Muscle layer of duodenum (tissue), 2 donors: ENCODE results near the gene CSKMT.
"Not testable (repeated sequence)": the region's sequence is repeated elsewhere in the genome, so short reads cannot be mapped to it uniquely, and the experiment has no call there.

Source experiments
- H3K27ac ChIP-seq: one replicate; pipeline ENCODE4 v1.7.0; 2013; ENCODE audit warnings: mild to moderate bottlenecking, low read length
- H3K27me3 ChIP-seq: one replicate; pipeline ENCODE4 v1.7.0; 2013; ENCODE audit warnings: low read depth, mild to moderate bottlenecking, control low read depth, low read length
- H3K36me3 ChIP-seq, 2 donors: one replicate each; pipeline ENCODE4 v1.7.0; 2013; ENCODE audit warnings: low read length in 2 of 2, control low read depth in 1 of 2, mild to moderate bottlenecking in 1 of 2; ENCODE audit not compliant: insufficient read depth in 2 of 2, control insufficient read depth in 1 of 2
- H3K4me1 ChIP-seq, 2 donors: one replicate each; pipeline ENCODE4 v1.7.0; 2013; ENCODE audit warnings: low read length in 2 of 2, mild to moderate bottlenecking in 2 of 2, control low read depth in 1 of 2, moderate library complexity in 1 of 2; ENCODE audit not compliant: insufficient read depth in 2 of 2, control insufficient read depth in 1 of 2
- H3K4me3 ChIP-seq, 2 donors: one replicate each; pipeline ENCODE4 v1.7.0; 2013; ENCODE audit warnings: low read length in 2 of 2, low read depth in 1 of 2, mild to moderate bottlenecking in 1 of 2
- H3K9me3 ChIP-seq, 2 donors: one replicate each; pipeline ENCODE4 v1.7.0; 2013; ENCODE audit warnings: low read length in 2 of 2, control low read depth in 1 of 2, mild to moderate bottlenecking in 1 of 2; ENCODE audit not compliant: control insufficient read depth in 1 of 2
- donor health status: healthy.

Gene CSKMT

GRCh38 chr11:62665075-62665598 lies at the start of gene CSKMT, which contains the start of gene C11orf98:
TSS of gene CSKMT (plus strand) at chr11:62665312. CDS start at chr11:62665880, 568 bp downstream.
TSS of gene C11orf98 (minus strand) at chr11:62665210. CDS start at chr11:62665169, 41 bp downstream.
- Histone ChIP-seq H3K4me3 (peak within 1 kb of the TSS; percentile 86 to 90), H3K36me3 (peaks cover 8% of the 10 kb centered on the region in 2 donors), H3K9me3 (no peaks in the 10 kb centered on the region), H3K27me3 (no peaks in the 10 kb centered on the region), H3K4me1 (peaks cover 15 to 28% of the 10 kb centered on the region in 2 donors), H3K27ac (peak within 1 kb of the TSS; percentile 85)

GRCh38 chr11:62615521-62615920 lies 49.6 kb upstream of the CSKMT start:
- Histone ChIP-seq H3K9me3 (no peaks in the 10 kb centered on the region), H3K27ac (no peak overlapping the region), H3K4me1 (peaks cover 6 to 21% of the 10 kb centered on the region in 2 donors), H3K27me3 (no peaks in the 10 kb centered on the region), H3K36me3 (peaks cover 8 to 15% of the 10 kb centered on the region in 2 donors), H3K4me3 (no peak overlapping the region)

- H3K9me3 ChIP-seq, H3K4me3 ChIP-seq, H3K27ac ChIP-seq, H3K27me3 ChIP-seq: not testable (repeated sequence)
- peaks cover 7 to 15% of the 10 kb centered on the region in 2 donors for H3K36me3 ChIP-seq
- H3K4me1 ChIP-seq, result peaks cover 9 to 14% of the 10 kb centered on the region in 2 donors
These were observed 48.2 kb upstream of the CSKMT start for GRCh38 chr11:62616957-62617356.

- Histone ChIP-seq H3K27me3 (no peaks in the 10 kb centered on the region), H3K9me3 (no peaks in the 10 kb centered on the region), H3K27ac (peak overlapping the region; percentile 92), H3K36me3 (peaks cover 11 to 28% of the 10 kb centered on the region in 2 donors), H3K4me3 (peak overlapping the region; percentile 81 to 94), H3K4me1 (peaks cover 9% of the 10 kb centered on the region in 2 donors)
These were observed 44.0 kb upstream of the CSKMT start for GRCh38 chr11:62621027-62621566.

GRCh38 chr11:62621567-62622470 lies 43.3 kb upstream of the CSKMT start, which contains the start of gene B3GAT3:
TSS of gene B3GAT3 (minus strand) at chr11:62621986. CDS start at chr11:62621947, 39 bp downstream.
- Histone ChIP-seq H3K27ac (peak within 1 kb of the TSS; percentile 92), H3K36me3 (peaks cover 18 to 28% of the 10 kb centered on the region in 2 donors), H3K27me3 (no peaks in the 10 kb centered on the region), H3K4me3 (peak within 1 kb of the TSS; percentile 81 to 94), H3K9me3 (no peaks in the 10 kb centered on the region), H3K4me1 (peaks cover 9% of the 10 kb centered on the region in 2 donors)

GRCh38 chr11:62622476-62623089 lies 42.5 kb upstream of the CSKMT start:
- H3K36me3 ChIP-seq, result peaks cover 23 to 29% of the 10 kb centered on the region in 2 donors
- peak overlapping the region; percentile 81 to 94 for H3K4me3 ChIP-seq
- no peaks in the 10 kb centered on the region for H3K9me3 ChIP-seq
- peaks cover 9% of the 10 kb centered on the region in 2 donors for H3K4me1 ChIP-seq
- H3K27me3 ChIP-seq, result no peaks in the 10 kb centered on the region
- peak overlapping the region; percentile 90 for H3K27ac ChIP-seq

- no peak overlapping the region for H3K27ac ChIP-seq
- H3K27me3 ChIP-seq, result no peaks in the 10 kb centered on the region
- no peaks in the 10 kb centered on the region for H3K4me1 ChIP-seq
- peaks cover 65 to 76% of the 10 kb centered on the region in 2 donors for H3K36me3 ChIP-seq
- H3K9me3 ChIP-seq, result no peaks in the 10 kb centered on the region
- no peak overlapping the region for H3K4me3 ChIP-seq
These were observed 37.4 kb upstream of the CSKMT start for GRCh38 chr11:62627713-62628112.

GRCh38 chr11:62632492-62632891 lies 32.6 kb upstream of the CSKMT start:
- H3K36me3 ChIP-seq, result peaks cover 66 to 79% of the 10 kb centered on the region in 2 donors
- no peak overlapping the region for H3K4me3 ChIP-seq
- H3K27me3 ChIP-seq, result no peaks in the 10 kb centered on the region
- H3K9me3 ChIP-seq, result no peaks in the 10 kb centered on the region
- no peaks in the 10 kb centered on the region for H3K4me1 ChIP-seq
- H3K27ac ChIP-seq, result no peak overlapping the region

- no peak overlapping the region for H3K27ac ChIP-seq
- H3K4me3 ChIP-seq, result no peak overlapping the region
- H3K9me3 ChIP-seq, result no peaks in the 10 kb centered on the region
- no peaks in the 10 kb centered on the region for H3K27me3 ChIP-seq
- H3K36me3 ChIP-seq, result peaks cover 15 to 42% of the 10 kb centered on the region in 2 donors
- peaks cover 6 to 25% of the 10 kb centered on the region in 2 donors for H3K4me1 ChIP-seq
These were observed 20.9 kb upstream of the CSKMT start for GRCh38 chr11:62644220-62644619.

- peaks cover 6 to 25% of the 10 kb centered on the region in 2 donors for H3K4me1 ChIP-seq
- H3K9me3 ChIP-seq, result no peaks in the 10 kb centered on the region
- no peaks in the 10 kb centered on the region for H3K27me3 ChIP-seq
- H3K36me3 ChIP-seq, result peaks cover 16 to 43% of the 10 kb centered on the region in 2 donors
- peak overlapping the region; percentile 75 for H3K27ac ChIP-seq
- peak overlapping the region; percentile 81 to 99 for H3K4me3 ChIP-seq
These were observed 19.5 kb upstream of the CSKMT start for GRCh38 chr11:62645671-62645945.
